HG03039 (cell line): ENCODE results near the gene RHOU.
"Not testable (repeated sequence)": the region's sequence is repeated elsewhere in the genome, so short reads cannot be mapped to it uniquely, and the experiment has no call there.

ENCODE experiments used
- ATAC-seq: cut with Tn5 transposase; IDR thresholded peaks from one replicate; pipeline ENCODE4 v1.9.1; 2021; ENCODE audit warnings: mild to moderate bottlenecking, moderate library complexity; ENCODE audit not compliant: unreplicated experiment

RHOU gene

DNA sequence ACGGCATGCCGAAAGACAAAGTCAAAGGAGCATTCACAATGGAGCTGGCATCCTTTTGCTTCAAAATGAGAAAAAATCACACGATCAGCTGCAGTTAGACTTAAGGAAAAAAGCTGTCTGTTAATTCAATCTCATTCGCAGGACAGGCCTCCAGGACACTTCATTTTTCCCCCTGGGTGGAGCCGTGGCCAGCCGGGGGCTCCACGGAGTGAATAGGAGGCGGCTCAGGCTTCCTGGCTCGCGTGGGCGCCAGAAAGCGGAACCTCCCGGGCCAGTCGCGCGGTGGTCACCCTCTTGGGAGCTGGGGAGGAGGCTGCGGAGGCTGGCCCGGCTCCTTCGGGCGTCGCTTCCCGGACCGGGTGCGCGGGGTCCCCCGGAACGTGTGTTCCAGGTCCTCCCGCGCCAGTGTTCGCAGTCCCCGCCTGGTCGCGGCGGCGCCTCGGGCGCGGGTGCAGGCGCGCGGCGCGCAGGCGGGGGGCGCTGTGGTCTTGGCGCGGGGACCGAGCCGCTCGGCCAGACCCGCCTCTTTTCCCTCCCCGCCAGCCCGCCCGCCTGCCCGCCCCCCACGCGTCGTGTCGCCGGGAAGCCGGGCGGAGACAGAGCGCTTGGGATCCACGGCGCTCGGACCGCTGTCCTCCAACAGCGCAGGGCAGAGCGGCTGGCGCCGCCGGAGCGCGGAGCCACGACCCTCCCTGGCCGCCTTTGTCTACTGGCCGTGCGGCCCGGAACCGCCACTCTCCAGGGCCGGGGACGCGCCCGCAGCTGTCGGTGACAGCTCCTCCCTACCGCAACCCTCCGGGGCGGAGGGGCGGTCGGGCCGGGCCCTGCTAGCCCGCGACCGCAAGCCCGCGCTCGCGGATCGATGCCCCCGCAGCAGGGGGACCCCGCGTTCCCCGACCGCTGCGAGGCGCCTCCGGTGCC, at the start of gene RHOU:
TSS of gene RHOU (plus strand) at position 599 of the 921 bp plus-strand sequence. CDS start at position 863, 264 bp downstream.
- no peak for ATAC-seq

DNA sequence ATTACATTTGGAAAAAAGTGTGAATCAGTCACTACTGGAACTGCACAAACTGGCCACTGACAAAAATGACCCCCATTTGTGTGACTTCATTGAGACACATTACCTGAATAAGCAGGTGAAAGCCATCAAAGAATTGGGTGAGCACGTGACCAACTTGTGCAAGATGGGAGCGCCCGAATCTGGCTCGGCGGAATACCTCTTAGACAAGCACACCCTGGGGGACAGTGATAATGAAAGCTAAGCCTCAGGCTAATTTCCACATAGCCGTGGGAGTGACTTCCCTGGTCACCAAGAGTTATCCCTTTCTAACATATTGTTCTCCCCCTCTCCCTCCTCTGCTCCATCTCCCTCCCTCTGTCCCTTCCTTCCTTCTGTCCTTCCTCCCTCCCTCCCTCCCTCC, 47.7 kb upstream of the RHOU start:
- ATAC-seq = no peak

DNA sequence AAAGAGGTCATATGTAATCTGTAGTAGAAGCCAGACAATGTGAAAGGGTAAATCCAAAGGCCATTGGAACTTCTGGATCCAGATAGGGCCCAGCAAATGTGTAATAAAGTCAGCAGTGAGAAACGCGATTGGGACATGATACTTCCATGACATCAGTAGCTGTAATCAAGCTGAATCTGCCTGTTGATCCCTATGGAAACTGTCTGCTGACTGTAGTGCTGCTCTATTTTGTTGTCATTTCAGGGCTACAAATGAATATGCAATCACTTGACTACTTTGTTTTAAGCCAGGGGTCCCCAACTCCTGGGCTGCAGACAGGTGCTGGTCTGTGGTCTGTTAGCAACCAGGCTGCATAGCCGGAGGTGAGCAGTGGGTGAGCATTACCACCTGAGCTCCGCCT, 46.0 kb upstream of the RHOU start:
- no peak for ATAC-seq

DNA sequence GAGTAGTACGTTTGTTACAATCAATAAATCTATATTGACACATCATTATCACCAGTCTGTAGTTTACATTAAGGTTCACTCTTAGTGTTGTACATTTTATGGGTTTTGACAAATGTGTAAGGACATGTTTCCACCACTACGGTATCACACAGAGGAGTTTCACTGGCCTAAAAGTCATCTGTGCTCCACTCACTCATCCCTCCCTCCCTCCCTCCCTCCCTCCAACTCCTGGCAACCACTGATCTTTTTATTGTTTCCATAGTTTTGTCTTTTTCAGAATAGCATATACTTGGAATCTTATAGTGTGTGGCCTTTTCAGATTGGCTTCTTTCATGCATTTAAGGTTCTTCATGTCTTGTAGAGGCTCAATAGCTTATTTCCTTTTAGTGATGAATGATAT, 44.1 kb upstream of the RHOU start:
- ATAC-seq = no peak

DNA sequence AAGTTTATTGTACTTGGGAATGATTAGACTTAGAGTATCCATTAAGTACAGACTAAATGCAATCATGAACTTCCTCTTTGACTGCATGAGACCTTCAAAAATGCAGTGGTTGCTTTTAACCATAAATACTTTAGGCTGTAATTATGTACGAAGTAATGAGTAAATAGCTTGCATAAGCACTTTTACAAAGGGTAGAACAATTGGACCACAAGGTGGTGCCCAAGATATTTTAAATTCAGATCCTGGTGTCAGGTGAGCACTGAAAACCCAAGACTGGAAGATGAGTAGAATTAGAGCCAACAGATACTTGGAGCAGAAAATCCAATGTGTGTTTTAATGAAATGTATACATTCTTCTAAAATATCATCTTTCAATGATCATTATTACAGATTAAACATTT, 43.4 kb upstream of the RHOU start:
- ATAC-seq = no peak

DNA sequence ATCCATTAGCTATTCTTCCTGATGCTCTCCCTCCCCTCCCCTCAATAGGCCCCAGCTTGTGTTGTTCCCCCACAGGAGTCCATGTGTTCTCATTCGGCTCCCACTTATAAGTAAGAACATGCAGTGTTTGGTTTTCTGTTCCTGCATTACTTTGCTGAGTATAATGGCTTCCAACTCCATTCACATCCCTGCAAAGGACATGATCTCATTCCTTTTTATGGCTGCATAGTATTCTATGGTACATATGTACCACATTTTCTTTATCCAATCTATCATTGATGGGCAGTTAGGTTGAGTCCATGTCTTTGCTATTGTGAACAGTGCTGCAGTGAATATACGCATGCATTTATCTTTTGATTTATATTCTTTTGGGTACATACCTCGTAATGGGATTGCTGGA, 40.8 kb upstream of the RHOU start:
- not testable (repeated sequence) for ATAC-seq

DNA sequence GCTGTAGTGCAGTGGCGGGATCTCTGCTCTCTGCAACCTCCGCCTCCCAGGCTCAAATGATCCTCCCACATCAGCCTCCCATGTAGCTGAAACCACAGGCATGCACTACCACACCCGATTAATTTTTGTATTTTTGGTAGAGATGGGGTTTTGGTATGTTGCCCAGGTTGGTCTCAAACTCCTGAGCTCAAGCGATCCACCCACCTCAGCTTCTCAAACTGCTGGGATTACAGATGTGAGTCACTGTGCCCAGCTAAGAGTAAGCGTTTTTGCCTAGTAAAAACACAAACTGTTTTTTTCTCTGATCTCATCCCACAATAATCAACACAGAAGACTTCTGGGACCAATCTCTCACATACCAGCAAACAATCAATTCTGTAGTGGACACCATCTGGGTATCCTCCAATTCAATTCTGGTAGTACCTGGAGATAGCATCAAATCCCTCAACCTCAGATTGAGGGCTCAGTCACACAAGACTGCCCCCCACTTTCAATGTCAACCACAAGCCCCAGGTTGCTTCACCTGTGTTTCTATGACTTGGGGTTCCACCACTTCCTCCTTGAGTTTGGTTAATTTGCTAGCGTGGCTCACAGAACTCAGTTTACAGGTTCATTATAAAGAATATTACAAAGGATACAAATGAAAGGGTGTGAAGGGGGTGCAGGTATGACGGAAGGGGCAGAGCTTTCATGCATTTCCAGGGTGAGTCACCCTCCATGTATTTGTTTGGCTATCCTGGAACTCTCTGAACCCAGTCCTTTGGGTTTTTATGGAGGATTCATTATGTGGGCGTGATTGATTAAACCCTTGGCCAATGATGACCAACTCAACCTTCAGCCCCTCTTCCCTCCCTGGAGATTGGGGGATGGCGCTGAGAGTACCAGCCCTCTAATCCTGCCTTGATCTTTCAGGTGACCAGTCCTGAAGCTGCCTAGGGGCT, 40.0 kb upstream of the RHOU start:
- ATAC-seq = no peak

DNA sequence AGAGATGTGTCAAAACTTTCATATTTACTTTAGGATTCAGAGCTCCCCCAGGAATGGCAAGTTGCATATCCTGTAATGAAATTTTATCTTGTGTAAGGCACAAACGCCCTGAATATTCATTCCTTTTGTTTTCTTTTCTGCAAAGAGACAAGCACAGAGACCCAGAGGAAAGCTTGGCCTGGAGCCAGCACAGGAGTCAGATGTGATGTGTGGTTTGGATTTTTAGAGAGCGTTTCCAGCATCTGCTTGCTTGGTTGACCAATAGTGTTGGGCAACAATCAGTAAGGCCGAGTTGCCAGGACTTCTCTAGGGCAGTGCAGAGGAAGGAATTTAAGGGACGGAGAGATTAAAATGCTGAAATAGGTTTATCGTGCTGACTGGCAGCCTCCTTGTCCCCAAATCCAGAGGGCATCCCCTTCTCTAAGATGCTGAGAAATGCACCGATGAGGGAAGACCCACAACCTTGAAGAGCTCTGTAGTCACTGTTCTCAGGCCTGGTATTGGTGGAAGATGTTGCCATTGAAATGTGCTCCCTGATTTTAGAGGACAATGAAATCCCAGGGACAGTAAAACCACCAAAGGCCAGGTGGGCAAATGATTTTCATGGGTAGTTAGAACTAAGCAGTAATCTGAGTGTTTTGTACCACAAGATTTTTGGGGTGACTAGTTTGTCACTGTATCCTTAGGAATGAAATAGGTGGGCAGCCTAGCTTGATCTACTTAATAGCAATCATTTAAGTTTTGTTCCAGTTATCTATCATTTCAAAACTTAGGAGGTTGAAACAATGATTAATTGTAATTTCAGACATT, 37.9 kb upstream of the RHOU start:
- no peak for ATAC-seq

DNA sequence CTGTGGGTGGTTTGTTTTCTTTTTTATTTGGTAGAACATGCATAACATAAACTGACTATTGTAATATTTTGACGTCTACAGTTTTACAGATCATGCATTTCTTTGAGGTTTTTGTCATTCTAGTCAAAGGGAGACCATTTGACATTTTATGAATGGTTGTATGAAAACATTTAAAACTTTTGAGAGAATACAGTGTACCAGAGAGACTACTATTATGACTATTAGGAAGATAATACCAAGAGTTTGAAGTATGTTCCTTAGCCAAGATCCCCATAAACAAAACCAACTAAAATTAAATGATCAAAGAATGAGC, 37.3 kb upstream of the RHOU start:
- no peak for ATAC-seq

DNA sequence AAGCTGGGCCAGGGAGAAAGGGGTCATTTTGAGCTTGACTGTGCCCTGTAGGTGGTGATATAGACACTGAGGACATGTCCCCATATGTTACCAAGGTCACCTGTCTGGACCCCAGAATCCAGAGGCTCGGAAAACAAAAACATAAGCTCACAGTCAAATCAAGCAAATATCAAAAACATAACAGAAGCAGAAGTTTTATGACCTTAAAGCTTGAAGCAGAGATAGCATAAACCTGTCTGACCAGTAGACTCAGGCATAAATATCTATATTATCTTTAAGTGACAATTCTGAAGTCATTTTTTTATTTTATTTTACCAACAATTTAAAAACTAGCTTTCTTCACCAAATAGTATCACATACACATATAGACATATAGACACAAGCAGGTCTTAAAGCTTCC, 32.8 kb upstream of the RHOU start:
- ATAC-seq = no peak

DNA sequence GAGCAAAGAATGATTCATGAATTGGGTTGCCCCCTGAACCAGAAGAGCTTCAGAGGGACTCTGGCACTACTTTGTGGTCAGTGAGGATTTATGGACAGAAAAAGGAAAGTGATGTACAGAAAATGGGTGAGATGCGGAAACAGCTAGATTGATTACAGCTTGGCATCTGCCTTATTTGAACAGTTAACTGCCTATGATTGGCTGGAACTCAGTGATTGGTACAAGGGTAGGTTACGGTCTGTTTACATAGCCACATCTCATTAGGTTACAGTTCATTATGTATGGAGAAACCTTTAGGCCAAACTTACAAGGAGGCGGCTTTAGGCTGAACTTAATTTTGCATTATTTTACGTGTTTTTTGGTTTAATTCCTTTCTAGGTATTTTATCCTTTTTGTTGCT, 29.0 kb upstream of the RHOU start:
- no peak for ATAC-seq

DNA sequence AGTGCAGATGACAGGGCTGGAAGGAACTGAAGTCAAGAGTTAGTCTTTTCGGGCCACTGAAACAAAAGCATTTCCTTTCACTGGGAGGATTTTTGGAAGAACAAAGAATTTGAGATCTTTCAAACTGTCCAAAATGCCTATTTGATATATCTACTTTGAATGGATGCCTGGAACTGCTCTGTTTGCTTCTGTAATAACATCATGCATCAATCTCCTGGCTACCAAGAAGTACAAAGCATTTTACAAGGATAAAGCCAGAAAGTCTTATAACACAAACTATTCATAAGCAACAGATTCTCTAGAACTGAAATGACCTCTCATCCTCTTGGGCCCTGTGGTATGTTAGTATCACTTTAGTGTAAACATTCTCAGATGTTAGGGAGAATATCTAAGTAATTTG, 18.2 kb upstream of the RHOU start:
- ATAC-seq = no peak

DNA sequence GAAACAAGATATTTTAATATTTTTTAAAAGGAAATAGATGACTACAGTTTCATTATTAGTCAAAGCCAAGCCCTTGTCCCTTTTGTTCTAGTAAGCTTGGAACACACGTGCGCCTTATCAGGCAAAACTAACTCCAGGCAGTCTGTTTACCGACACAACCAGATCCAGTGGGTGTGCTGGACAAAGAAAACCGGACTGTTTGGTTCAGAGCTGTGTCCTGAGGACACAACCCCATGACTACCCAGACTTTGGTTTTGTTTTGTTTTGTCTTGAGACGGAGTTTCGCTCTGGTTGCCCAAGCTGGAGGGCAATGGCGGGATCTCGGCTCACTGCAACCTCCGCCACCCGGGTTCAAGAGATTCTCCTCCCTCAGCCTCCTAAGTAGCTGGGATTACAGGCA, 13.9 kb upstream of the RHOU start:
- ATAC-seq = no peak

DNA sequence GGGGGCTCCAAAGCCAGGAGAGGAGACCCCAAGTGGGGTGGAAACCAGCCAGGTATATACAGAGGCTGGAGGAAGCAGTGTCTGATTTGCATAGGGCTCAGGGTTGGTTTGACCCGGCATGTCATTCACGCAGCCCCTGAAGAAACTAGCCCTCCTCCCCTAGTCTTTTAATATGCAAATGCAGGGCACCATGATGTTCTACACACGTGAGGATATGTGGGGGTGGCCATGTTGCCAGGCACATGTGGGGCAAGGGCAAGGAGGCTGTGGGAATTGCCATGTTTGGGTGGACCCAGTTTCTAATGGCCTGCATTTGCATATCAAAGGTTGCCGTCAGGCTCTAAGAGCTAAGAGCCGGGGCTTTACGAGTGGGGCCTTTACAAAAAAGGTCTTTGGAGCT, 12.0 kb upstream of the RHOU start:
- ATAC-seq = no peak

DNA sequence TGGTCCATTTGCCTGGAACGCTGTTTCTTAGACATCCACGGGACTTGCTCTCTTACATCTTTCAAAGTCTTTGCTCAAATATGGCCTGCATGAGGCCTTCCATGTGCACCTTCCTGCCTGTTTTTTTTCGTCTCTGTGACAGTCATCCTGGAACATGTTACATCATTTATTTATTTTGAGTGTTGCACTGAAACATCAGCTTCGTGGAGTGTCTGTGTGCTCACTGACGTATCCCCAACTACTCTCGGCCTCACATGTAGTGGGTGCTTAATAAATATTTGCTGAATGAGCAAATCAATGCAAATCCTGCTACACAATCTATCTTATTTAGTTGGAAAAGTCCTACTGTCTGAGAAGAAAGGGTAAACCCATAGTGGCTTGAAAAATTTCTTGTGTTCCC, 11.4 kb upstream of the RHOU start:
- ATAC-seq = no peak

DNA sequence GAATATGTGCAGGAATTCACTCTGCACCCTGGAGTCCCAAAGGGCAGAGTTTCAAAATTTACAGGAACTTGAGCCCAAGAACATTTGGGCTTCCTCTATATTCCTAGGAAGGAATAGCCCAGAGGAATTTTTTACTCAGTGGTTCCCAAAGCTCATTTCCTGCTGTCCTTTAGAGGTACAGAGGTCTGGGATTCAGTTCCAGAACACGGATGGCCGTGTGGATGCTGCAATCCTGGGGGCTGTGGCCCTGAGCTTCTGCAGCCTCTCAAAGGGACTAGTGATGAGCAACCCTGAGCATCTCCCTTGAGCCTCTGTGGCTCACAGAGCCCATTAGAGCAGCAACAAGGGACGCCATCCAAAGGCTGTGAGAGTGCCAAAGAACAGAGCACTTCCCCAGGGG, 10.1 kb upstream of the RHOU start:
- no peak for ATAC-seq

DNA sequence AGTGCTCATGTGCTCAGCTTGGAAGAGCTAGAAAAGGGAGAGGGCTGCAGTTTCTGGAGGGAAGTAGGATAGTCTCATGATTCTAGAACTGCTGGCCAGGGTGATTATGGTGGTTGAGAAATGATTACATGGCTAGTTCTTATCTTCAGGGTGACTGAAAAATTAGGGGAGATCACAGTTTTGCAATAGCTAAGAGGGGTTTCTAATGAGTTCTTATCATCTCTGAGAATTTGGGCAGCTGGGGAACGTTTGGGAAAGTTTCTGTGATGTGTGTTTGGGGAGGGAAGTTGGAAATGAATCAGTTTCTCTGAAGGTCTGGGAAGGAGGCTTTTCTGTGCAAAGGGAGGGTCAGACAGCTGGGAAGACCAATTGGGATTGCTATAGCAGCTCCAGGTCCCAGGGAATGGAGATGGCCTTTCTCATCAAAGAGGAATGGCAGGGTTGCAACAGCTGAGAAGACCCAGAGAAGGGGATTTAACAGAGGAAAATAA, 7.6 kb upstream of the RHOU start:
- no peak for ATAC-seq

DNA sequence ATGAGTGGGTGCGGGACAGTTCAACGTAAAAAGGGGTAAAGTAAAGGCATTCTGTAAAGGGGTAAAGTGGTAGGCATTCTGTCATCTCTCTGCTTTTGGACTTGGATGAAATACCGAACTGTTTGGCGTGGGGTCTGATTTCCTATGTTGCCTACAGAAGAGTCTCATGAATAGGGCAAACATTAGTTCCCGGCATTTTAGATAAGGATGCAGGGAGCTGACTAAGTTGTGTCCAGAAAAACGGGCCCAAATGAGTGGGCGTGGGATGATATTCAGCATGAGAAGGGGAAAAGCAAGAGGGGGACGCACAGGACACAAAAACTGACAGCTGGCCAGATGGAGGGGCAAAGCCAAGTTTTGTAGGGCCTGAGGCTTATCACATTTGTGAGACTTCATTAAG, 2.9 kb upstream of the RHOU start:
- no peak for ATAC-seq

DNA sequence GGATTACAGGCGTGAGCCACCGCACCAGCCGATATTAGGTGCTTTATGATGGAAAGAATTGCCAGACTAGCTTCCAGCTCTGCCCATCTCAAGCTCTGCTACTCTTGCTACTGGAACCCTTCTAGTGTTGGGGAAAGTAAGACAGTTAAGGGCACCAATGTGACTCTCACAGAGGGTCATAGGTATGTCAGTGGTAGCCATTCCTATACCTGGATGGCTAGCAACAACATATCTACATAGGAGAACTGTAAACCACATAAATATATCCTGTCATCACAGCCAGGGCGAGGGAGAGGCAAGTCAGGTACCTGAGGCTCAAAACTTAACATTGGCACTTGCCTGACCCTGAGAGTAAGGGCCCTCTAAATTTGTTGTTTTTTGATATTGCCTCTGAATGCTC, 1.7 kb upstream of the RHOU start:
- no peak for ATAC-seq

DNA sequence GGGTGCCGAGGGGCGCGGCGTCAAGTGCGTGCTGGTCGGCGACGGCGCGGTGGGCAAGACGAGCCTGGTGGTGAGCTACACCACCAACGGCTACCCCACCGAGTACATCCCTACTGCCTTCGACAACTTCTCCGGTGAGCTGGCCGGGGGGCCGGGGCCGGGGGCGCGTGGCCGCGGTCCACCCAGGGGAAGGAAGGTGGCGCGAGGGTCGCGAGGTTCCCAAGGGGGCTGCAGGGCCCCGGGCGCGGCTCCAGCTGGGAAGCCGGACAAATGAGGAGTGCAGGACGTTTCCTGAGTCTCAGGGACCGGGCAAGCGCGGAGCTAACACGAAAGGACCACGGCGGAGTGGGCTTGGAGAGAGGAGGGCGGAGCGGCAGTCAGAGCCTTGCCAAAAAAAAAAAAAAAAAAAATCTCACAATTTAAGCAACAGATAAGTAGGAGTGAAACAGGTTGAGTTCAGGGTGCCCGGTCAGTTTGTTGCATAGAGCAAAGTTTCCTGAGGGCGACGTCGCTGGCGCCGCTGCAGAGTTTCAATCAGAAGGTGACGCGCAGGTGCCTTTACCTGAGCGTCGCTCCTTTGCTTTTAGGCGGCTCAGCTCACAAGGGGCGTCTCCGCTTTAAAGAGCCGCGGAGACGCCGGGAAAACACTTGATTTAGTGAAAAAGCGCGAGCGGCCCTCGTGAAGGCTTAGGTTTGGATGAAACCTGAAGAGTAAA, 750 bp downstream of the RHOU start:
- no peak for ATAC-seq
